Mesodermal cell (in vitro differentiated cells): ENCODE data around the gene LEFTY1.

Source experiments
- H3K27ac ChIP-seq: 2 replicates; pipeline ENCODE4 v1.7.0; 2013; ENCODE audit warnings: mild to moderate bottlenecking, low read depth, low read length, moderate library complexity; ENCODE audit not compliant: severe bottlenecking
- H3K36me3 ChIP-seq: 2 replicates; pipeline ENCODE4 v1.7.1; 2013; ENCODE audit warnings: mild to moderate bottlenecking, low read length, moderate library complexity; ENCODE audit not compliant: control insufficient read depth, insufficient read depth
- H3K4me1 ChIP-seq: one replicate; pipeline ENCODE4 v1.7.1; 2013; ENCODE audit warnings: mild to moderate bottlenecking, low read length; ENCODE audit not compliant: insufficient read depth, control insufficient read depth, poor library complexity, severe bottlenecking
- H3K4me3 ChIP-seq: 2 replicates; pipeline ENCODE4 v1.7.0; 2013; ENCODE audit warnings: low read length, control low read depth, mild to moderate bottlenecking; ENCODE audit not compliant: insufficient read depth, poor library complexity, severe bottlenecking; ENCODE audit errors: extremely low read depth
- H3K9me3 ChIP-seq: 2 replicates; pipeline ENCODE4 v1.7.1; 2013; ENCODE audit warnings: mild to moderate bottlenecking, low read length, moderate library complexity; ENCODE audit not compliant: control insufficient read depth
- WGBS, 2 experiments: methylation state at CpG; one replicate each; pipeline ENCODE4 v1.1.5; 2013; ENCODE audit warnings: missing lambda C conversion rate in 2 of 2; ENCODE audit not compliant: insufficient coverage in 2 of 2; 5-methylcytosine and 5-hydroxymethylcytosine counted together

LEFTY1 gene

GRCh38 chr1:225846331-225847310 is 42.3 kb downstream of the LEFTY1 start:
- Histone ChIP-seq H3K4me3 (no peak overlapping the region), H3K4me1 (no peaks in the 10 kb centered on the region), H3K9me3 (no peaks in the 10 kb centered on the region), H3K27ac (no peak overlapping the region), H3K36me3 (peaks cover 9% of the 10 kb centered on the region)
- 91 to 92% methylated on average over 13 to 15 of the region's 20 CpGs for WGBS, 2 experiments

GRCh38 chr1:225845571-225846259 is 43.2 kb downstream of the LEFTY1 start:
- Histone ChIP-seq H3K9me3 (no peaks in the 10 kb centered on the region), H3K4me1 (no peaks in the 10 kb centered on the region), H3K4me3 (no peak overlapping the region), H3K27ac (no peak overlapping the region), H3K36me3 (peaks cover 12% of the 10 kb centered on the region)
- 56 to 57% methylated on average over 7 to 10 of the region's 13 CpGs for WGBS, 2 experiments

- Histone ChIP-seq H3K9me3 (no peaks in the 10 kb centered on the region), H3K4me1 (no peaks in the 10 kb centered on the region), H3K4me3 (no peak overlapping the region), H3K36me3 (peaks cover 14% of the 10 kb centered on the region), H3K27ac (no peak overlapping the region)
- WGBS, 2 experiments: 92 to 95% methylated on average over 5 to 11 of the region's 14 CpGs
These were observed 43.8 kb downstream of the LEFTY1 start for GRCh38 chr1:225845097-225845496.

- Histone ChIP-seq H3K36me3 (peaks cover 9% of the 10 kb centered on the region), H3K4me3 (no peak overlapping the region), H3K4me1 (no peaks in the 10 kb centered on the region), H3K27ac (no peak overlapping the region), H3K9me3 (no peaks in the 10 kb centered on the region)
- WGBS, 2 experiments: 92 to 94% methylated on average over 14 to 16 of the region's 18 CpGs
These were observed 44.5 kb downstream of the LEFTY1 start for GRCh38 chr1:225844236-225845061.

GRCh38 chr1:225843426-225843795 is 45.5 kb downstream of the LEFTY1 start:
- Histone ChIP-seq H3K27ac (no peak overlapping the region), H3K36me3 (peaks cover 17% of the 10 kb centered on the region), H3K4me1 (no peaks in the 10 kb centered on the region), H3K4me3 (no peak overlapping the region), H3K9me3 (no peaks in the 10 kb centered on the region)
- WGBS, 2 experiments: 90 to 93% methylated on average over 5 to 6 of the region's 6 CpGs

- WGBS, 2 experiments: 96 to 97% methylated on average over 6 of the region's 6 CpGs
- H3K4me1 ChIP-seq: no peaks in the 10 kb centered on the region
- H3K4me3 ChIP-seq: no peak overlapping the region
- H3K9me3 ChIP-seq: no peaks in the 10 kb centered on the region
- H3K27ac ChIP-seq: no peak overlapping the region
- H3K36me3 ChIP-seq: peaks cover 20% of the 10 kb centered on the region
These were observed 46.0 kb downstream of the LEFTY1 start for GRCh38 chr1:225842788-225843425.

GRCh38 chr1:225842074-225842473 is 46.9 kb downstream of the LEFTY1 start:
- 92 to 94% methylated on average over 10 to 12 of the region's 12 CpGs for WGBS, 2 experiments

GRCh38 chr1:225840713-225841112 is 48.2 kb downstream of the LEFTY1 start:
- H3K36me3 ChIP-seq: peaks cover 21% of the 10 kb centered on the region
- no peak overlapping the region for H3K4me3 ChIP-seq
- H3K4me1 ChIP-seq: no peaks in the 10 kb centered on the region
- 79 to 92% methylated on average over 2 to 3 of the region's 4 CpGs for WGBS, 2 experiments
- H3K27ac ChIP-seq: no peak overlapping the region
- H3K9me3 ChIP-seq: no peaks in the 10 kb centered on the region

More at GRCh38 chr1:225842074-225842473, 46.9 kb downstream of the LEFTY1 start:
- Histone ChIP-seq H3K9me3 (no peaks in the 10 kb centered on the region), H3K27ac (no peak overlapping the region), H3K4me1 (no peaks in the 10 kb centered on the region), H3K36me3 (peaks cover 20% of the 10 kb centered on the region), H3K4me3 (no peak overlapping the region)

GRCh38 chr1:225840223-225840610 is 48.7 kb downstream of the LEFTY1 start:
- no peaks in the 10 kb centered on the region for H3K4me1 ChIP-seq
- no peak overlapping the region for H3K4me3 ChIP-seq
- WGBS, 2 experiments: no CpG with 5 or more reads among the region's 1 CpG
- H3K36me3 ChIP-seq: peaks cover 22% of the 10 kb centered on the region
- H3K27ac ChIP-seq: no peak overlapping the region
- H3K9me3 ChIP-seq: no peaks in the 10 kb centered on the region

- 89 to 96% methylated on average over 14 of the region's 14 CpGs for WGBS, 2 experiments
- H3K4me3 ChIP-seq: no peak overlapping the region
- no peaks in the 10 kb centered on the region for H3K9me3 ChIP-seq
- peaks cover 22% of the 10 kb centered on the region for H3K36me3 ChIP-seq
- H3K27ac ChIP-seq: no peak overlapping the region
- no peaks in the 10 kb centered on the region for H3K4me1 ChIP-seq
These were observed 50.2 kb downstream of the LEFTY1 start for GRCh38 chr1:225838793-225839192.
